ENCODE measurements around the gene EGFR.

Gene EGFR

GRCh38 chr7:55019691-55020465, 1.1 kb downstream of the EGFR start:
- ATAC-seq, result peak; percentile 44
- TF ChIP-seq ESRRG (CRISPR knock-in tag; IDR thresholded peaks at IDR 0.05) (no peak), ZFP3 (CRISPR knock-in tag; IDR thresholded peaks at IDR 0.05) (0 out of 2 replicates have a peak, but pooled peaks have one; percentile 23)

- no peak for ATAC-seq
- TF ChIP-seq BACH2 (CRISPR knock-in tag; IDR thresholded peaks at IDR 0.05; ENCODE audit: borderline replicate concordance) (no peak), ARNTL (CRISPR knock-in tag; IDR thresholded peaks at IDR 0.05; ENCODE audit: borderline replicate concordance, low read depth) (no peak), TOX (CRISPR knock-in tag; IDR thresholded peaks at IDR 0.05; ENCODE audit: borderline replicate concordance) (no peak), GLIS3 (CRISPR knock-in tag; IDR thresholded peaks at IDR 0.05) (no peak), RARB (CRISPR knock-in tag; IDR thresholded peaks at IDR 0.05) (no peak), CSDC2 (CRISPR knock-in tag; IDR thresholded peaks at IDR 0.05) (no peak), ISL1 (CRISPR knock-in tag; IDR thresholded peaks at IDR 0.05) (no peak), TCF4 (CRISPR knock-in tag; IDR thresholded peaks at IDR 0.05; ENCODE audit: borderline replicate concordance) (no peak), ZFP3 (CRISPR knock-in tag; IDR thresholded peaks at IDR 0.05) (no peak), ZNF70 (CRISPR knock-in tag; IDR thresholded peaks at IDR 0.05) (no peak), SNAI2 (CRISPR knock-in tag; IDR thresholded peaks at IDR 0.05) (no peak), PPARA (CRISPR knock-in tag; IDR thresholded peaks at IDR 0.05; ENCODE audit: borderline replicate concordance) (no peak)
- TF ChIP-seq, protein P1, sequence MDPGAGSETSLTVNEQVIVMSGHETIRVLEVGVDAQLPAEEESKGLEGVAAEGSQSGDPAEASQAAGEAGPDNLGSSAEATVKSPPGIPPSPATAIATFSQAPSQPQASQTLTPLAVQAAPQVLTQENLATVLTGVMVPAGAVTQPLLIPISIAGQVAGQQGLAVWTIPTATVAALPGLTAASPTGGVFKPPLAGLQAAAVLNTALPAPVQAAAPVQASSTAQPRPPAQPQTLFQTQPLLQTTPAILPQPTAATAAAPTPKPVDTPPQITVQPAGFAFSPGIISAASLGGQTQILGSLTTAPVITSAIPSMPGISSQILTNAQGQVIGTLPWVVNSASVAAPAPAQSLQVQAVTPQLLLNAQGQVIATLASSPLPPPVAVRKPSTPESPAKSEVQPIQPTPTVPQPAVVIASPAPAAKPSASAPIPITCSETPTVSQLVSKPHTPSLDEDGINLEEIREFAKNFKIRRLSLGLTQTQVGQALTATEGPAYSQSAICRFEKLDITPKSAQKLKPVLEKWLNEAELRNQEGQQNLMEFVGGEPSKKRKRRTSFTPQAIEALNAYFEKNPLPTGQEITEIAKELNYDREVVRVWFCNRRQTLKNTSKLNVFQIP (CRISPR knock-in tag; IDR thresholded peaks at IDR 0.05; ENCODE audit: borderline replicate concordance, low read depth), result no peak
- TF ChIP-seq, protein P2, sequence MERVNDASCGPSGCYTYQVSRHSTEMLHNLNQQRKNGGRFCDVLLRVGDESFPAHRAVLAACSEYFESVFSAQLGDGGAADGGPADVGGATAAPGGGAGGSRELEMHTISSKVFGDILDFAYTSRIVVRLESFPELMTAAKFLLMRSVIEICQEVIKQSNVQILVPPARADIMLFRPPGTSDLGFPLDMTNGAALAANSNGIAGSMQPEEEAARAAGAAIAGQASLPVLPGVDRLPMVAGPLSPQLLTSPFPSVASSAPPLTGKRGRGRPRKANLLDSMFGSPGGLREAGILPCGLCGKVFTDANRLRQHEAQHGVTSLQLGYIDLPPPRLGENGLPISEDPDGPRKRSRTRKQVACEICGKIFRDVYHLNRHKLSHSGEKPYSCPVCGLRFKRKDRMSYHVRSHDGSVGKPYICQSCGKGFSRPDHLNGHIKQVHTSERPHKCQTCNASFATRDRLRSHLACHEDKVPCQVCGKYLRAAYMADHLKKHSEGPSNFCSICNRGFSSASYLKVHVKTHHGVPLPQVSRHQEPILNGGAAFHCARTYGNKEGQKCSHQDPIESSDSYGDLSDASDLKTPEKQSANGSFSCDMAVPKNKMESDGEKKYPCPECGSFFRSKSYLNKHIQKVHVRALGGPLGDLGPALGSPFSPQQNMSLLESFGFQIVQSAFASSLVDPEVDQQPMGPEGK (CRISPR knock-in tag; IDR thresholded peaks at IDR 0.05; ENCODE audit: borderline replicate concordance), result no peak
- TF ChIP-seq, protein P3, sequence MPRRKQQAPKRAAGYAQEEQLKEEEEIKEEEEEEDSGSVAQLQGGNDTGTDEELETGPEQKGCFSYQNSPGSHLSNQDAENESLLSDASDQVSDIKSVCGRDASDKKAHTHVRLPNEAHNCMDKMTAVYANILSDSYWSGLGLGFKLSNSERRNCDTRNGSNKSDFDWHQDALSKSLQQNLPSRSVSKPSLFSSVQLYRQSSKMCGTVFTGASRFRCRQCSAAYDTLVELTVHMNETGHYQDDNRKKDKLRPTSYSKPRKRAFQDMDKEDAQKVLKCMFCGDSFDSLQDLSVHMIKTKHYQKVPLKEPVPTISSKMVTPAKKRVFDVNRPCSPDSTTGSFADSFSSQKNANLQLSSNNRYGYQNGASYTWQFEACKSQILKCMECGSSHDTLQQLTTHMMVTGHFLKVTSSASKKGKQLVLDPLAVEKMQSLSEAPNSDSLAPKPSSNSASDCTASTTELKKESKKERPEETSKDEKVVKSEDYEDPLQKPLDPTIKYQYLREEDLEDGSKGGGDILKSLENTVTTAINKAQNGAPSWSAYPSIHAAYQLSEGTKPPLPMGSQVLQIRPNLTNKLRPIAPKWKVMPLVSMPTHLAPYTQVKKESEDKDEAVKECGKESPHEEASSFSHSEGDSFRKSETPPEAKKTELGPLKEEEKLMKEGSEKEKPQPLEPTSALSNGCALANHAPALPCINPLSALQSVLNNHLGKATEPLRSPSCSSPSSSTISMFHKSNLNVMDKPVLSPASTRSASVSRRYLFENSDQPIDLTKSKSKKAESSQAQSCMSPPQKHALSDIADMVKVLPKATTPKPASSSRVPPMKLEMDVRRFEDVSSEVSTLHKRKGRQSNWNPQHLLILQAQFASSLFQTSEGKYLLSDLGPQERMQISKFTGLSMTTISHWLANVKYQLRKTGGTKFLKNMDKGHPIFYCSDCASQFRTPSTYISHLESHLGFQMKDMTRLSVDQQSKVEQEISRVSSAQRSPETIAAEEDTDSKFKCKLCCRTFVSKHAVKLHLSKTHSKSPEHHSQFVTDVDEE (CRISPR knock-in tag; IDR thresholded peaks at IDR 0.05), result no peak
- TF ChIP-seq, protein P4, sequence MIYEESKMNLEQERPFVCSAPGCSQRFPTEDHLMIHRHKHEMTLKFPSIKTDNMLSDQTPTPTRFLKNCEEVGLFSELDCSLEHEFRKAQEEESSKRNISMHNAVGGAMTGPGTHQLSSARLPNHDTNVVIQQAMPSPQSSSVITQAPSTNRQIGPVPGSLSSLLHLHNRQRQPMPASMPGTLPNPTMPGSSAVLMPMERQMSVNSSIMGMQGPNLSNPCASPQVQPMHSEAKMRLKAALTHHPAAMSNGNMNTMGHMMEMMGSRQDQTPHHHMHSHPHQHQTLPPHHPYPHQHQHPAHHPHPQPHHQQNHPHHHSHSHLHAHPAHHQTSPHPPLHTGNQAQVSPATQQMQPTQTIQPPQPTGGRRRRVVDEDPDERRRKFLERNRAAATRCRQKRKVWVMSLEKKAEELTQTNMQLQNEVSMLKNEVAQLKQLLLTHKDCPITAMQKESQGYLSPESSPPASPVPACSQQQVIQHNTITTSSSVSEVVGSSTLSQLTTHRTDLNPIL (CRISPR knock-in tag; IDR thresholded peaks at IDR 0.05; ENCODE audit: low read depth), result no peak
Observed at GRCh38 chr7:55020466-55020871, 1.7 kb downstream of the EGFR start.

GRCh38 chr7:55021053-55021452, 2.2 kb downstream of the EGFR start:
- ATAC-seq, result no peak
- TF ChIP-seq CSDC2 (CRISPR knock-in tag; IDR thresholded peaks at IDR 0.05), result no peak
- TF ChIP-seq ZNF565 (CRISPR knock-in tag; conservative IDR thresholded peaks at IDR 0.05; ENCODE audit: low read depth), result no peak
- no peak for TF ChIP-seq ZFP3 (CRISPR knock-in tag; IDR thresholded peaks at IDR 0.05)
- no peak for TF ChIP-seq ISL1 (CRISPR knock-in tag; IDR thresholded peaks at IDR 0.05)
- TF ChIP-seq PPARA (CRISPR knock-in tag; IDR thresholded peaks at IDR 0.05; ENCODE audit: borderline replicate concordance), result no peak
- TF ChIP-seq RARB (CRISPR knock-in tag; IDR thresholded peaks at IDR 0.05), result no peak
- TF ChIP-seq TCF4 (CRISPR knock-in tag; IDR thresholded peaks at IDR 0.05; ENCODE audit: borderline replicate concordance), result no peak
- TF ChIP-seq, protein P2 (CRISPR knock-in tag; IDR thresholded peaks at IDR 0.05; ENCODE audit: borderline replicate concordance), result no peak
- TF ChIP-seq, protein P1 (CRISPR knock-in tag; IDR thresholded peaks at IDR 0.05; ENCODE audit: borderline replicate concordance, low read depth), result no peak
- TF ChIP-seq OSR1 (CRISPR knock-in tag; IDR thresholded peaks at IDR 0.05), result no peak
- no peak for TF ChIP-seq TOX (CRISPR knock-in tag; IDR thresholded peaks at IDR 0.05; ENCODE audit: borderline replicate concordance)
- TF ChIP-seq GLIS3 (CRISPR knock-in tag; IDR thresholded peaks at IDR 0.05), result no peak
- no peak for TF ChIP-seq ZC3H10 (CRISPR knock-in tag; IDR thresholded peaks at IDR 0.05)
- no peak for TF ChIP-seq SNAI2 (CRISPR knock-in tag; IDR thresholded peaks at IDR 0.05)
- TF ChIP-seq, protein P5, sequence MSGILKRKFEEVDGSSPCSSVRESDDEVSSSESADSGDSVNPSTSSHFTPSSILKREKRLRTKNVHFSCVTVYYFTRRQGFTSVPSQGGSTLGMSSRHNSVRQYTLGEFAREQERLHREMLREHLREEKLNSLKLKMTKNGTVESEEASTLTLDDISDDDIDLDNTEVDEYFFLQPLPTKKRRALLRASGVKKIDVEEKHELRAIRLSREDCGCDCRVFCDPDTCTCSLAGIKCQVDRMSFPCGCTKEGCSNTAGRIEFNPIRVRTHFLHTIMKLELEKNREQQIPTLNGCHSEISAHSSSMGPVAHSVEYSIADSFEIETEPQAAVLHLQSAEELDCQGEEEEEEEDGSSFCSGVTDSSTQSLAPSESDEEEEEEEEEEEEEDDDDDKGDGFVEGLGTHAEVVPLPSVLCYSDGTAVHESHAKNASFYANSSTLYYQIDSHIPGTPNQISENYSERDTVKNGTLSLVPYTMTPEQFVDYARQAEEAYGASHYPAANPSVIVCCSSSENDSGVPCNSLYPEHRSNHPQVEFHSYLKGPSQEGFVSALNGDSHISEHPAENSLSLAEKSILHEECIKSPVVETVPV (CRISPR knock-in tag; IDR thresholded peaks at IDR 0.05), result no peak
- no peak for TF ChIP-seq ARNTL (CRISPR knock-in tag; IDR thresholded peaks at IDR 0.05; ENCODE audit: borderline replicate concordance, low read depth)
- TF ChIP-seq ESRRG (CRISPR knock-in tag; IDR thresholded peaks at IDR 0.05), result no peak
- TF ChIP-seq, protein P4 (CRISPR knock-in tag; IDR thresholded peaks at IDR 0.05; ENCODE audit: low read depth), result no peak

Data from SK-N-SH treated with all-trans-retinoic acid at 6 μM for 48 hours (cell line).